Measurements from ENCODE around the gene DAAM2.

Gene DAAM2

GRCh38 chr6:39790772-39791171 lies 1.4 kb upstream of the DAAM2 start:
- DNase-seq (ENCODE audit: low read depth): no peak

- no peak for DNase-seq (ENCODE audit: low read depth)
These were observed 865 bp upstream of the DAAM2 start for GRCh38 chr6:39791311-39791710.

DNA sequence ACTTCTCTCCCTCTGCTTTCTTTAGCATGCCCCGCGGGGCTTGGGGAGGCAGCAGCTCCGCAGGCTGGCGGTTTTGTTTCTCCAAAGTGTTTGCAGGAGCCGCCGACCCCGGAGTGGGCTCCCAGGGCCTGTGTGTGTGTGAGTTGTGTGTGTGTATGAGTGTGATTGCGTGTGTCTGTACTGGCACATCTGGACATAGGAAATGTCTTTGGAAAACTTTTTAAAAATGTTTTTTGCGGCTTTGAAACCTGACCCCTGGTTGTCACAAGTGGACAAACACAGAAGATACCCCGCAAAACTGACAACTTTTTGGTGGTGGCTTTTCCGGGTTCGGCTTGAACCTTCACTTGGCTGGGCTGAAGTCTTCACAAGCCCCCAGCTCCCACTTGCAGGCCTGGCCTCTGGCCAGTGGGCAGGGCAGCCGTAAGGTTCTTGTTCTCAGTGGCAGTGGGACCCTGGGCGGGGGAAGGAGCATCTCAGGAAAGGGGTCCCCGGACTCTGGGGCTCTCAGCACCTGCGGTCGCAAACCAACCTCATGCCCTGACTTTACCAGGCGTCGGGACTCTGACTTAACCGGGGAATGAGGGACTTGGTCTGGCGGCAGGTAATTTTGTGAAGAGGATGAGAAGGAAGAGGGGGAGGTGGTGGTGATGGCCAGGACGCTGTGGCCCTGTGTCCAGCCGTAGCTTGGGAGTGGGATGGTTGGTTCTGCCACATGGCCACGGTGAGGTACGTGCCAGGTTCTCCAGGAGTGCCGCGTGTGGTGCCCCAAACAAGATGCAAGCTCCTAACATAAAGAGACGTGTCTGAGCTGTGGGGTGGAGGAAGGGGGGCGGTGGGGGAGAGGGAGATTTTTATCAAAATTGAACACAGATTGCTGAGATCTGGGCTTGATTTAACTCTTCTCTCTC lies 619 bp downstream of the DAAM2 start:
- no peak for DNase-seq (ENCODE audit: low read depth)

DNA sequence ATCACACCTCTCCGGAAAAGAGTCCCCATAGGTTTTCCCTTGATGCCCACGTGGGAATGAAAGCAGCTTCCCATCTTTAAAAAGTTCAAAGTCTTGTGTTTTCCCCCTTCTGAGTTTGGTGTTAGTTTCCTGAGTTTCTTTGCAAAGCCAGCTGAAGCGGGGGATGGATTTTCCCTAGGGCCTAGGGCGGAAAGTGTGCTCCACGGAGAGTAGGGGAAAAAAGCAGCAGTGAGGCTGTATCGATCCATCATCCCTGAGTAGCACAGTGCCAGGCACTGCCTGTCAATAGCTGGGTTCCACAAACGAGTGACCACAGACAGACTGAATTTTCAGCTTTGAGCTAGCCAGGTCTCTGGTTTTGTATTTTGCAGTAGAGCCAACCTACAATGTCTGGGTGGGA lies 1.3 kb downstream of the DAAM2 start:
- DNase-seq (ENCODE audit: low read depth): no peak

DNA sequence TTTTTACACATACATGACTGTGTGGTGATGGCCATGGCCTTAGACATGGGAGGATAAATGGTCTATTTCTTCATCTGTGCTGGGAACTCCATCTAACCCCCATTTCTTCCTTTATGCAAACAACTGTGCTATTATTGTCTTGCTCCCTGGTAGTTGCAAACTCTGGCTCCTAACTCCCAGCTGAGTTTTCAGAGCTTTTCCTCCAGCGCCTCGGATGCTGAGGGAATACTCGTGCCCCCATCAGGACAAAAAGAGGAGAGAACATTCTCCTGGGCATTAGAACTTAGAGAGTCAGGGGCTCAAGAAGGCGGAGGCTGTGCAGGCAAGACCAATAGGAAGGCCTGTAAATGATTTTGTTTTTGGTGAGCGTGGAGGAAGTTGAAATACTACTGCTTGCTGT lies 2.1 kb downstream of the DAAM2 start:
- no peak for DNase-seq (ENCODE audit: low read depth)

DNA sequence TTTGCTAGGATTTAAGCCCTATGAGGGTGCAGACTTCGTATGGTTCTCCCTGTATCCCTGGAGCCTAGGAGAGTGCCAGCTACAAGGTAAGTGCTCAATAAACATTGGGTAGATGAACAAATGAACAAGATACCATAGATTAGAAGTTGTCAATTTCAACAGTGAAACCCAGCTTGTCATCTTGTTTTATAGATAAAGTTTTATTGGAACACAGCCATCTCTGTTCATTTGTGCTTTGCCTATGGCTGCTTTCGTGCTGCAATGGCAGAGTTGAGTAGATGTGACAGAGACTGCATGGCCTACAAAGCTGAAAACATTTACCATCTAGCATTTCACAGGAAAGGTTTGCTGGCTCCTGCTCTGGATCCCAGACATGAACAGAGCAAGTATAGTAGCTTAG lies 5.6 kb downstream of the DAAM2 start:
- DNase-seq (ENCODE audit: low read depth): no peak

DNA sequence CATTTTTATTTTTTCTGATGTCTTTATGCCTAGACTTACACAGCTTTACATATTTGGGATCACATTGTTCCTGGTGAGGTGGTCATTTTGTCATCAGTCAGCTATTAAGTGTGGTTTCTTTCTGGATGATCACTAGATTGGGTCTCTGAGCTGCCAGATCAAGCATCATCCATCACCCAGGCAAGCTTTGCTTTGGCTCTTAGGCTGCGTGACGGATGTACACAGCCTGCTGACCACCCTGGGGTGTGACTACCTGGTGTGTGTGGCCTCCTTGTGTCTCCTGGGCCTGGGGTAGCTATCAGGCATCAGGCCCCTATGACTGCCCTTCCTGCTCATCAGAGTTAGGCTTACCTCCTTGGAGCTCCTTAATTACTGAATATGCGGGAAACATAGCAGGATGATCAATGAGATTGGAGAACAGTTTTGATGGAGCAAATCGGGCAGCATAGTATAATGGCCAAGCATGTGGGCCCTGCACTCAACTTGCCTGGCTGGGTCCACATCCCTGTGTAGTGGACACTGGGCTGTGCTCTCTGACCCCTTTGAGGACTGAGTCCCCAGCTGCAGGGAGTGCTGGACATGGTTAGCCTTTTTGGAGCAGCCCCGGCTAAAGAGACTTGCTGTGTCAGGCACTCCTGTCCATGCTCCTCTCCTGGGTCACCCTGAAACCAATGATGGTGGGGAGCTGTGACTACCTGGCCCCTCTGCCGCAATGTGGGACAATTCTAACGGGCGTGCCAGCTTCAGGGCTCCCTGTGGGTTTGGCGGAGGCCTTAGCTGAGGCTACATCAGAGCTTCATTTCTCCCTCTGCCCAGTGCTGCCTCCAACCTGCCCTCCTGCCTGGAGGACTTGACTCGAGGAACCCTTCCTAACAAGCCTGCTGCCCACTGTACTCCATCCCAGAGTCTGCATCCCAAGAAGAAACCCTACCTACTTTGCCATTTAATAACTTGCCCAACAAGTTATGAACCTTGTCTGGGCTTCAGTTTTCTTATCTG lies 8.2 kb downstream of the DAAM2 start:
- DNase-seq (ENCODE audit: low read depth): no peak

DNA sequence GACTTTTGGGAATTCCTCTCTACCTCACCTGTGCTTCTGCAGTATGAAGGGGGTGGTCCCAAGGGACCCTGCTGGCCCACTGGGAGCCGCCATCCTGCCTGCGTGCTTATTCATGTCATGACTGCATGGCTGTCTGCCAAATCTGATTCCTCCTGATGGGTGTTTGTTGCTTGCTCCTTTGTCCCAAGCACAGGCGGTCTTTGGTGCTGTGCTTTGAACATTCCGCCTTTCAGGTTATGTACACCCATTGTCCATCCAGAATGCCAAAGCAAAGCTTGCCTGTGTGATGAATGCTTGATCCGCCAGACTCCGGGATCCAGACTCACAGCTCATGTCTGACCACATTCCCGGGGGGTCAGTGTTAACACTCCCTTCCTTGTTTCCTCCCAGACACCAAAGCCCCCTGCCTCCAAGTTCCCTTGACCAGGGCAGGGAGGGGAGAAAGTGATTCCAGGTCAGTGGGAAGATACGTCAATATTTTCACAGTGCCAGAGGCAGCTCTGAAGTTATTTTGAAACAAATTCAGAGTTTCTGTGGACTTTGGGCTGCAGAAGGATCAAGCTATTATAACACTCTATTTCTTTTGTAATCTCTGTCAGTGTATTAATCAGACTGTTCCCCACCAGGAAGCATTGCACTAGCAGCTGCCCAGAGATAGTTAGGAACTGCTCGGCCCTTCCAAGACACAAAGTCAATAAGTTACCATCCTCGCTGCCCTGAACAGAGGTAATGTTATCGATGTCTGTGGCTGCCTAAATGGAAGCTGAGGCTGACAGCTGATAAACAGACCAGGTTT lies 9.5 kb downstream of the DAAM2 start:
- no peak for DNase-seq (ENCODE audit: low read depth)

DNA sequence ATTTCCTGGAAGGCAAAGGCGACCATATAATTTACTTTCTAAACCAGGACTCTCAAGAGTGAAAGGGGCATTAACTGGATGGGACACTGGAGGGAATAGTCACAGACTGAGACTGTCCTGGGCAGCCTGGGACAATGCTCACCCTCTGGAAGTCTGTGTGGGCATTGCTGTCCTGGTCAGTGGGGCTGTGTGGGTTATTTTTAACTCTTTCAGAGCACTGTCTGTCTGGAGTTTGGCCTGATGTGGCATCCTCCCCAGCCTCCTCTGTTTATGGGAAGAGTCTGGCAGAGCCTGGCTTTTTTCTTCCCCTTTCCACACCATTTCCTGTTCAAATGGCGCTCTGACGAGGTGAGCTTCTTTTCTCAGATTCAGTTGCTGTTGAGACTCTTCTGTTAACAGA lies 11.7 kb downstream of the DAAM2 start:
- DNase-seq (ENCODE audit: low read depth): no peak

GRCh38 chr6:39804466-39805065 lies 12.4 kb downstream of the DAAM2 start:
- DNase-seq (ENCODE audit: low read depth): no peak

DNA sequence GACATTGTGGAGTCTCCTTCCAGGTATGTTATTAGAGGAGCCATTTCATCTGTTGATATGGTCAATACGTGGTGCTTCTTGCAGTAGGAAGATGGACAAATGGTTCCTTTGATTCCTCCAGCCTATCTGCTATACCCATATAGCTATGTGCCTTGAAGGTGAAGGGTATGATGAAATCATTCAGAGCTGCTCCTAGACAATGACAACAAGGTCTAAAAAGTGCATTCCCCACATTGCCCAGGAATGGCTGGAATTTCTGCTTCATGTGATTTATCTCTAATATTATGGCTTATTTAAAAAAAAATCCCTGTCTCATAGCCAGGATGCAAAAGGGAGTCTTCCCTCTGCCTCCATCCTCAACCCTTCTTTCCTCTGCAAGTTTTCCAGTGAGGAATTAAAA lies 14.1 kb downstream of the DAAM2 start:
- DNase-seq (ENCODE audit: low read depth): no peak

GRCh38 chr6:39808346-39808745 lies 16.2 kb downstream of the DAAM2 start:
- no peak for DNase-seq (ENCODE audit: low read depth)

DNA sequence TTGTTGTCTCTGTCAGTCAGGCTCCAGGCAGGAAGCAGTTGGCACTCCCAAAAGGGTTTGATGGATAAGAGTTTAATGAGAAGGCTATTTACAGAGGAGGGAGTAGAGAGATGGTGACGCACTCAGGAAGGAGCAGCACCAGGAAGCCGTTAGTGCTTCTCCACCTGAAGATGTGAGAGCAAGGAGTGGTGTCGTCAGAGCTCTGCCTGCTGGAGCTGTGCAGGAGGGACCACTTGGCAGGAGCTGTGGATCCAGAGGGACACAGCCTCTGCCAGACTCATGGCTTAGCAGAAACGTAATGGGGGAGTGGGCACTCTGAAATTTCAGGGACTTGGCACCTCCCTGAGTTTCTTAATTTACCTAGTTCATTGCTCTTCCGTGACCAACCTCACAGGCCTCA lies 16.8 kb downstream of the DAAM2 start:
- no peak for DNase-seq (ENCODE audit: low read depth)

- DNase-seq (ENCODE audit: low read depth): no peak
These were observed 19.7 kb downstream of the DAAM2 start for GRCh38 chr6:39811835-39812345.

DNA sequence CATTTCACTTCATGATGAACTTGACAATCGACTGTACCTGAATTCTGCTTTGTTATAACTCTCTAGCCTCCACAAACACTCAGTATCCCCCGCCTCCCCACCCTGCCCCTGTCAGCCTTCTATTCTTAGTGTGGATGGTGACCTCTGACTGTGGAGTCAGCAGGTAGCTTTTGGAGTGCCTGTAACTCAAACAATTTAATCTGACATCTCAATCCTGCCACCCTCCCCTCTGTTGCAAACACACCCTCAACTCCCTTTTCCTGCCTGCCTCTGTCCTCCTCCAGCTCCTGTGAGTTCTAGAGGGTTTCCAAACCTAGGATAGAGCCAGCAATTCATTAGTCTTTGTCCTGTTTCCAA lies 20.3 kb downstream of the DAAM2 start:
- DNase-seq (ENCODE audit: low read depth): no peak

DNA sequence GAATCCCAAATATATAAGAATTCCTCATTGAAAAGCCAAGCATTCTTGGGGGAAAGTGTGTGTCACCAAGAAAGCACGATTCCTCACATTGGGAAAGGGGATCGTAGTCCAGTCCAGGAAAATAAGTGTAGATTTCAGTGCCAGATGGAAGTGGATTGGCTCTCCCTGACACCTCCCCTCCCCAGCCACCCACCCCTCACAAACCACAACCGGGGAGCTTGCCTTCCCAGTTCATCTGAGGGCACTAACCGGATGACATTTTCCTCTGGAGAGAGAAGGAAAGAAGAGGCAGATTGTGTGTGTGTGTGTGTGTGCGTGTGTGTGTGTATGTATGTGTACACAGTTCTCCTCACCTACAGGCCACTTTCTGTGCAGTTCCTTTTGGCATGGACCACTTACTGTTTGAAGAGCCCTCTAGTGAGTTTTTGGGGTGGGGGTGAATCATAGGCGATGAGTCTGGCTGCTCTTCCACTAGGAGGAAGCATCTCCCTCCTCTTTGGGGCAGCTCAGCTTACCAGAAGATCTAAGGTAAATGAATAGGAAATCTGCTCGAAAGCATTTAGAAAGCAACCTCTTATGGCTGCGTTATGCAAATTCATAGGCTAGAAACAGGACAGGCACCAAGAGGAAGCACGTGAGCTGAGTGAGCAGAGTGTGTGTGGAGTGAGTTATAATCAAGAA lies 20.8 kb downstream of the DAAM2 start:
- DNase-seq (ENCODE audit: low read depth): no peak

- DNase-seq (ENCODE audit: low read depth): no peak
These were observed 22.1 kb downstream of the DAAM2 start for GRCh38 chr6:39814236-39814635.

GRCh38 chr6:39815356-39815755 lies 23.2 kb downstream of the DAAM2 start:
- DNase-seq (ENCODE audit: low read depth): no peak

DNA sequence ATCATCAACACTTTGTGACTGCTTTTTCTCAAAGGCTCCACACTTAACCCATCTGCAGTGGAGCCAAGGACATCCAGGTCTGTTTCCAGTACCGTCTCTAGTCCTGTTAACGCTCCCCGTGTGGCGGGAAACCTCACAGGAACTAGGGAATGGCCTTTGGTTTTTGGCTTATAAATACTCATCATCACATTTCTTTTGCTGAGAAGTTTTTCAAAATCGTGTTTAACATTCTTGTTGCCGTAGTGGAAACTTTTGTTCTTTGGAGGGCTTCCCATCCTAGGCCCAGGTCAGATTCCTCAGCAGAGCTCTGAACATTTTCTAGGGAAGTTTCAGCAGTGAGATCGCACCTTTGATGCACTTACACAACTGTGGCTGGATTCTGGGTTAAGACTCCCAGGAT lies 24.6 kb downstream of the DAAM2 start:
- no peak for DNase-seq (ENCODE audit: low read depth)

DNA sequence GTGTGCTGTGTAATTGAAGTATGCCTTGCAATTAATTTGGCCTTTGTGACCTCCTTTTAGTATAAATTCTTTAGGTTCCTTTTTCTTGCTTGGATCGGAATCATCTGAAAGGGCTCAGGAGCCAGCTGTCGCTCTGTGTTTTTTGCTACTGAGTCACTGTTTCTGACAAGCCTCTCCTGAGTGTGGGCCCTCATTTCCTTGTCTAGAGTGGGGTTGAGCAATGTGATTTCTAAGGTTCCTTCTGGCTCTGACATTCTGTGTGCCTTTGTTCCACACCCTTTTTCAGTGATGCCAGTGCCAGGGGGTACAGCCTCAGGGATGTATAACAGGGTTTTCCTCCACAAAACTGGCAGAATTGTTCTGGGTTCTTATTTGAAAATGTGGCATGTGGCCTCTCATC lies 26.5 kb downstream of the DAAM2 start:
- no peak for DNase-seq (ENCODE audit: low read depth)

- no peak for DNase-seq (ENCODE audit: low read depth)
These were observed 27.1 kb downstream of the DAAM2 start for GRCh38 chr6:39819228-39819627.
